Lower leg skin (tissue), 4 donors: ENCODE results near the gene CAVIN1. TPM values are rescaled to one million over a fixed set of nuclear protein-coding genes. Genes with fewer than 3 reads are reported as not detected.
A peak's percentile ranks its signal among the peaks of the same experiment; 100 is the strongest.

ENCODE experiments used
- DNase-seq, 2 donors: peaks; one replicate each; pipeline ENCODE4 v3.0.0-alpha.2; 2019; ENCODE audit warnings: low spot score in 2 of 2
- H3K4me3 ChIP-seq: fragments of 200-600 bp; sonication (generic); 2 replicates; pipeline ENCODE4 v1.5.1; 2017; ENCODE audit warnings: mild to moderate bottlenecking, low read depth; ENCODE audit not compliant: poor library complexity, severe bottlenecking
- CTCF ChIP-seq, 3 donors: fragments of 450-650 bp; IDR thresholded peaks; one replicate each; pipeline ENCODE4 v1.5.1; 2016; ENCODE audit warnings: antibody characterized with exemption in 3 of 3, mild to moderate bottlenecking in 3 of 3, moderate library complexity in 2 of 3
- POLR2A ChIP-seq, 2 donors: fragments of 450-650 bp; IDR thresholded peaks; one replicate each; pipeline ENCODE4 v1.6.1; 2016 to 2017; ENCODE audit warnings: antibody characterized with exemption in 2 of 2, mild to moderate bottlenecking in 1 of 2, moderate library complexity in 1 of 2
- WGBS, 2 donors: methylation state at CpG; one replicate each; pipeline ENCODE4 v1.1.5; 2018; 5-methylcytosine and 5-hydroxymethylcytosine counted together
- intact Hi-C: fragments of 100-400 bp; cut with DNase I; formaldehyde crosslinking; loops from one replicate; pipeline ENCODE4 v1.15.0; 2023; ENCODE audit warnings: low total_unique reads
- total RNA-seq, 4 donors: library from RNA; depleted of rRNA; stranded (reverse); fragments of >200 nt; gene quantifications; one replicate each; pipeline ENCODE4 v1.1.0, GENCODE V29; 2016

Gene CAVIN1
- total RNA-seq, 4 donors from 2014 or later, result 171 to 336 (median 255) TPM

- peak overlapping the region; percentile 93 for H3K4me3 ChIP-seq
- TF ChIP-seq CTCF (IDR thresholded peaks at IDR 0.05) (no peak), POLR2A (IDR thresholded peaks at IDR 0.05) (no peak)
- WGBS, 2 donors, result 0% methylated on average over 47 to 56 of the region's 62 CpGs
- DNase-seq, result peak; percentile 58 to 91
- intact Hi-C loops, result no loop called here
Observed at GRCh38 chr17:42387661-42388380, 35.2 kb downstream of the CAVIN1 start.

- 1% methylated on average over 8 of the region's 8 CpGs for WGBS, 2 donors
- H3K4me3 ChIP-seq, result peak overlapping the region; percentile 93
- DNase-seq, result no peak
- TF ChIP-seq CTCF (IDR thresholded peaks at IDR 0.05) (no peak), POLR2A (IDR thresholded peaks at IDR 0.05) (no peak)
- intact Hi-C loops, result no loop called here
Observed at GRCh38 chr17:42386777-42387657, 36.0 kb downstream of the CAVIN1 start.

- TF ChIP-seq CTCF (IDR thresholded peaks at IDR 0.05) (no peak), POLR2A (IDR thresholded peaks at IDR 0.05) (no peak)
- DNase-seq, result no peak
- 79 to 86% methylated on average over 3 of the region's 3 CpGs for WGBS, 2 donors
- intact Hi-C loops, result no loop called here
- no peak overlapping the region for H3K4me3 ChIP-seq
Observed at GRCh38 chr17:42381898-42382297, 41.2 kb downstream of the CAVIN1 start.

- TF ChIP-seq CTCF (IDR thresholded peaks at IDR 0.05) (no peak), POLR2A (IDR thresholded peaks at IDR 0.05) (no peak)
- H3K4me3 ChIP-seq, result no peak overlapping the region
- intact Hi-C loops, result no loop called here
- WGBS, 2 donors, result 83 to 90% methylated on average over 3 of the region's 3 CpGs
- DNase-seq, result no peak
Observed at GRCh38 chr17:42380935-42381334, 42.1 kb downstream of the CAVIN1 start.

GRCh38 chr17:42378959-42379594 lies 44.0 kb downstream of the CAVIN1 start:
- no peak overlapping the region for H3K4me3 ChIP-seq
- TF ChIP-seq POLR2A (IDR thresholded peaks at IDR 0.05) (no peak), CTCF (IDR thresholded peaks at IDR 0.05) (no peak)
- WGBS, 2 donors, result 4 to 12% methylated on average over 6 of the region's 6 CpGs
- peak in 1 of 2 donors; percentile 45 for DNase-seq
- intact Hi-C loops, result loop anchor here (5.0 kb wide), 1 partner anchor 953 kb away; no protein-coding TSS in a partner anchor
